ENCODE measurements around the gene CACUL1.

DNA sequence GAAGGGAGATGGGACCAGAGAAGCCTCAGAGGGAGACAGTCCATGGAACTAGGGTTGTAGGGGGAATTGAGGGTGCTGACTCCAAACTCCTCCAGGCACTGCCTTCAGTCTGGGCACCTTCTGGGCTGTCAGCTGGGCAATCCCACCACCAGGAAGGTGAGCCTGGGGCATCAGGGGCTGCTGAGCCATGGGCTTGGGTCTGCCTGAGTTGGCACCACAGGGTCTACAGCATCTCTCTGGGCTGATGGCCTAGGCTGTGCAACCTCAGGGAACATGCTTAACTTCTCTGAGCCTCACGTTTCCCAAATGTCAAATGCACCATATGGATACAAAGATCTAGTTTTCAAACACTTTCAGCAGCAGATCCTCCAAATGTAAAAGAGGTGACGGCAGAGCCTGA lies 112.5 kb downstream of the CACUL1 start:
- TF ChIP-seq, protein P1, sequence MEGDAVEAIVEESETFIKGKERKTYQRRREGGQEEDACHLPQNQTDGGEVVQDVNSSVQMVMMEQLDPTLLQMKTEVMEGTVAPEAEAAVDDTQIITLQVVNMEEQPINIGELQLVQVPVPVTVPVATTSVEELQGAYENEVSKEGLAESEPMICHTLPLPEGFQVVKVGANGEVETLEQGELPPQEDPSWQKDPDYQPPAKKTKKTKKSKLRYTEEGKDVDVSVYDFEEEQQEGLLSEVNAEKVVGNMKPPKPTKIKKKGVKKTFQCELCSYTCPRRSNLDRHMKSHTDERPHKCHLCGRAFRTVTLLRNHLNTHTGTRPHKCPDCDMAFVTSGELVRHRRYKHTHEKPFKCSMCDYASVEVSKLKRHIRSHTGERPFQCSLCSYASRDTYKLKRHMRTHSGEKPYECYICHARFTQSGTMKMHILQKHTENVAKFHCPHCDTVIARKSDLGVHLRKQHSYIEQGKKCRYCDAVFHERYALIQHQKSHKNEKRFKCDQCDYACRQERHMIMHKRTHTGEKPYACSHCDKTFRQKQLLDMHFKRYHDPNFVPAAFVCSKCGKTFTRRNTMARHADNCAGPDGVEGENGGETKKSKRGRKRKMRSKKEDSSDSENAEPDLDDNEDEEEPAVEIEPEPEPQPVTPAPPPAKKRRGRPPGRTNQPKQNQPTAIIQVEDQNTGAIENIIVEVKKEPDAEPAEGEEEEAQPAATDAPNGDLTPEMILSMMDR (IDR thresholded peaks at IDR 0.05; ENCODE audit: extremely low read depth in 1 of 2, insufficient read depth in 1 of 2, low read depth in 1 of 2, low read length in 2 of 2) = no peak
- TF ChIP-seq EZH2 (IDR thresholded peaks at IDR 0.05; ENCODE audit: borderline replicate concordance, low read depth, low read length, severe bottlenecking) = no peak
- no peak for TF ChIP-seq POLR2A (IDR thresholded peaks at IDR 0.05; ENCODE audit: low read depth, low read length)
- no peak for TF ChIP-seq JUN (IDR thresholded peaks at IDR 0.05; ENCODE audit: borderline replicate concordance, insufficient read depth, insufficient read length, low read depth)
